H1 (cell line): ENCODE measurements around the gene TMEM163. TPM values are rescaled to one million over a fixed set of nuclear protein-coding genes. Genes with fewer than 3 reads are reported as not detected.

Experiments
- BCL11A ChIP-seq, 2 experiments: IDR thresholded peaks; one replicate each; pipeline ENCODE4 v1.6.1; 2011; ENCODE audit warnings: low read depth in 2 of 2, low read length in 2 of 2, mild to moderate bottlenecking in 2 of 2
- CEBPB ChIP-seq: IDR thresholded peaks from 2 replicates; pipeline ENCODE4 v1.6.1; 2012; ENCODE audit warnings: low read depth, low read length
- CHD7 ChIP-seq: fragments of 300-600 bp; sonication (generic); IDR thresholded peaks from 2 replicates; pipeline ENCODE4 v1.7.1; 2012; ENCODE audit warnings: low read length, moderate library complexity, mild to moderate bottlenecking, inconsistent platforms; ENCODE audit not compliant: insufficient replicate concordance
- EZH2 ChIP-seq: fragments of 200-600 bp; sonication (generic); IDR thresholded peaks from 2 replicates; pipeline ENCODE4 v1.7.1; 2012; ENCODE audit warnings: low read depth, mild to moderate bottlenecking, moderate library complexity, low read length, inconsistent platforms; ENCODE audit not compliant: severe bottlenecking
- HDAC2 ChIP-seq, 2 experiments: fragments of 300-600 bp in 1 of 2; sonication (generic) in 1 of 2; IDR thresholded peaks; 2 replicates each; pipeline ENCODE4 v1.6.1; 2011 to 2012; ENCODE audit warnings: low read depth in 2 of 2, low read length in 2 of 2, mild to moderate bottlenecking in 2 of 2, moderate library complexity in 2 of 2, borderline replicate concordance in 1 of 2, inconsistent platforms in 1 of 2
- POLR2AphosphoS5 ChIP-seq: IDR thresholded peaks from 2 replicates; pipeline ENCODE4 v1.6.1; 2011; ENCODE audit warnings: low read depth, low read length
- POU5F1 ChIP-seq: IDR thresholded peaks from 2 replicates; pipeline ENCODE4 v1.6.1; 2011; ENCODE audit warnings: low read depth, mild to moderate bottlenecking, low read length, moderate library complexity
- RXRA ChIP-seq: IDR thresholded peaks from 2 replicates; pipeline ENCODE4 v1.6.1; 2011; ENCODE audit warnings: low read depth, mild to moderate bottlenecking, low read length, moderate library complexity; ENCODE audit not compliant: insufficient read depth
- SIRT6 ChIP-seq: IDR thresholded peaks from one replicate; pipeline ENCODE4 v1.7.1; 2012; ENCODE audit warnings: low read length, inconsistent platforms
- TAF1 ChIP-seq: IDR thresholded peaks from 2 replicates; pipeline ENCODE4 v1.6.1; 2011; ENCODE audit warnings: mild to moderate bottlenecking, low read depth, low read length
- TCF12 ChIP-seq: IDR thresholded peaks from 2 replicates; pipeline ENCODE4 v1.6.1; 2011; ENCODE audit warnings: low read depth, mild to moderate bottlenecking, low read length
- polyA plus RNA-seq, 7 experiments: library from polyadenylated mRNA; depleted of rRNA in 3 of 7; stranded (reverse) in 5 of 7; unstranded in 2 of 7; fragments of >200 nt in 5 of 7; fragments of 200-250 nt in 2 of 7; gene quantifications; 1 replicate in 5 of 7; 2 replicates in 1 of 7; 4 replicates in 1 of 7; pipeline versions ENCODE4 v1.2.1 to v1.2.3, GENCODE V29; 2011 to 2013; ENCODE audit warnings: missing spikeins in 2 of 7, mixed read lengths in 2 of 7
- total RNA-seq: library from RNA; stranded (reverse); fragmentation: NEBNext Ultra II Directional; extraction: Animal tissue kit (Norgen Biotek cat#: 25700); gene quantifications from 2 replicates; pipeline ENCODE4 v1.2.1, GENCODE V29; 2021

The TMEM163 gene
- total and polyA plus RNA-seq, 2 of the 8 experiments (the other 6 are each of a cell fraction or from before 2014, with no cell fraction given): 2.8 to 3.2 TPM

GRCh38 chr2:134451347-134451630, 267.5 kb downstream of the TMEM163 start (continued):
- TF ChIP-seq CHD7: no peak
- no peak for TF ChIP-seq EZH2
- TF ChIP-seq TAF1: no peak
- no peak for TF ChIP-seq POLR2AphosphoS5
- no peak for TF ChIP-seq BCL11A (IDR thresholded peaks at IDR 0.05; ENCODE audit: low read depth in 2 of 2, low read length in 2 of 2)
- TF ChIP-seq CEBPB: no peak
- no peak for TF ChIP-seq HDAC2 (IDR thresholded peaks at IDR 0.05; ENCODE audit: borderline replicate concordance in 1 of 2, low read depth in 2 of 2, low read length in 2 of 2)
- TF ChIP-seq RXRA: no peak
- no peak for TF ChIP-seq TCF12
- no peak for TF ChIP-seq SIRT6
- TF ChIP-seq POU5F1: no peak
